ENCODE data around the gene PRDM16.

The PRDM16 gene

GRCh38 chr1:3477241-3477995 is 408.4 kb downstream of the PRDM16 start:
- Histone ChIP-seq H3K9me3 (ENCODE audit: control insufficient read depth, insufficient read depth, low read depth, low read length) (no peaks in the 10 kb centered on the region), H3K27ac (ENCODE audit: extremely low read depth, low read depth, low read length) (no peak overlapping the region), H3K4me1 (ENCODE audit: control insufficient read depth, insufficient read depth, low read length) (no peaks in the 10 kb centered on the region), H3K4me3 (ENCODE audit: low read depth, low read length) (no peak overlapping the region), H3K36me3 (ENCODE audit: control insufficient read depth in 2 of 2, insufficient read depth in 1 of 2, low read length in 2 of 2) (peaks cover 0 to 6% of the 10 kb centered on the region in 2 experiments; a peak in 1 of 3 replicates)
- ChIA-PET CTCF (interaction anchor here (0.7 to 1.9 kb wide), 3 partner anchors 13 to 30 kb away, joined by 3 to 16 read pairs (median 9); no protein-coding TSS in a partner anchor), POLR2A (interaction anchor here (0.6 kb wide), 1 partner anchor 1133 kb away, joined by 3 read pairs; no protein-coding TSS in a partner anchor)
- no peak for TF ChIP-seq ZNF311 (tag by site-specific recombination; IDR thresholded peaks at IDR 0.05; ENCODE audit: borderline replicate concordance)
- TF ChIP-seq KLF17 (tag by site-specific recombination; IDR thresholded peaks at IDR 0.05), result peak; percentile 28; the same call in 1 of the 2 replicates
- TF ChIP-seq ZNF600 (tag by site-specific recombination; IDR thresholded peaks at IDR 0.05), result peak; percentile 63
- TF ChIP-seq, protein P1, sequence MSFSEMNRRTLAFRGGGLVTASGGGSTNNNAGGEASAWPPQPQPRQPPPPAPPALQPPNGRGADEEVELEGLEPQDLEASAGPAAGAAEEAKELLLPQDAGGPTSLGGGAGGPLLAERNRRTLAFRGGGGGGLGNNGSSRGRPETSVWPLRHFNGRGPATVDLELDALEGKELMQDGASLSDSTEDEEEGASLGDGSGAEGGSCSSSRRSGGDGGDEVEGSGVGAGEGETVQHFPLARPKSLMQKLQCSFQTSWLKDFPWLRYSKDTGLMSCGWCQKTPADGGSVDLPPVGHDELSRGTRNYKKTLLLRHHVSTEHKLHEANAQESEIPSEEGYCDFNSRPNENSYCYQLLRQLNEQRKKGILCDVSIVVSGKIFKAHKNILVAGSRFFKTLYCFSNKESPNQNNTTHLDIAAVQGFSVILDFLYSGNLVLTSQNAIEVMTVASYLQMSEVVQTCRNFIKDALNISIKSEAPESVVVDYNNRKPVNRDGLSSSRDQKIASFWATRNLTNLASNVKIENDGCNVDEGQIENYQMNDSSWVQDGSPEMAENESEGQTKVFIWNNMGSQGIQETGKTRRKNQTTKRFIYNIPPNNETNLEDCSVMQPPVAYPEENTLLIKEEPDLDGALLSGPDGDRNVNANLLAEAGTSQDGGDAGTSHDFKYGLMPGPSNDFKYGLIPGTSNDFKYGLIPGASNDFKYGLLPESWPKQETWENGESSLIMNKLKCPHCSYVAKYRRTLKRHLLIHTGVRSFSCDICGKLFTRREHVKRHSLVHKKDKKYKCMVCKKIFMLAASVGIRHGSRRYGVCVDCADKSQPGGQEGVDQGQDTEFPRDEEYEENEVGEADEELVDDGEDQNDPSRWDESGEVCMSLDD (tag by site-specific recombination; IDR thresholded peaks at IDR 0.05), result 0 out of 2 replicates have a peak, but pooled peaks have one; percentile 46
- TF ChIP-seq ZNF37A (tag by site-specific recombination; IDR thresholded peaks at IDR 0.05), result no peak
- no peak for TF ChIP-seq ZNF610 (tag by site-specific recombination; IDR thresholded peaks at IDR 0.05; ENCODE audit: borderline replicate concordance)
- TF ChIP-seq ZNF404 (tag by site-specific recombination; IDR thresholded peaks at IDR 0.05), result no peak
- no peak for TF ChIP-seq KLF7 (tag by site-specific recombination; IDR thresholded peaks at IDR 0.05; ENCODE audit: borderline replicate concordance)
- TF ChIP-seq, protein P2, sequence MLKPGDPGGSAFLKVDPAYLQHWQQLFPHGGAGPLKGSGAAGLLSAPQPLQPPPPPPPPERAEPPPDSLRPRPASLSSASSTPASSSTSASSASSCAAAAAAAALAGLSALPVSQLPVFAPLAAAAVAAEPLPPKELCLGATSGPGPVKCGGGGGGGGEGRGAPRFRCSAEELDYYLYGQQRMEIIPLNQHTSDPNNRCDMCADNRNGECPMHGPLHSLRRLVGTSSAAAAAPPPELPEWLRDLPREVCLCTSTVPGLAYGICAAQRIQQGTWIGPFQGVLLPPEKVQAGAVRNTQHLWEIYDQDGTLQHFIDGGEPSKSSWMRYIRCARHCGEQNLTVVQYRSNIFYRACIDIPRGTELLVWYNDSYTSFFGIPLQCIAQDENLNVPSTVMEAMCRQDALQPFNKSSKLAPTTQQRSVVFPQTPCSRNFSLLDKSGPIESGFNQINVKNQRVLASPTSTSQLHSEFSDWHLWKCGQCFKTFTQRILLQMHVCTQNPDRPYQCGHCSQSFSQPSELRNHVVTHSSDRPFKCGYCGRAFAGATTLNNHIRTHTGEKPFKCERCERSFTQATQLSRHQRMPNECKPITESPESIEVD (tag by site-specific recombination; IDR thresholded peaks at IDR 0.05), result no peak
- peak; percentile 58 for TF ChIP-seq ZBTB6 (tag by site-specific recombination; IDR thresholded peaks at IDR 0.05)
- TF ChIP-seq, protein P3, sequence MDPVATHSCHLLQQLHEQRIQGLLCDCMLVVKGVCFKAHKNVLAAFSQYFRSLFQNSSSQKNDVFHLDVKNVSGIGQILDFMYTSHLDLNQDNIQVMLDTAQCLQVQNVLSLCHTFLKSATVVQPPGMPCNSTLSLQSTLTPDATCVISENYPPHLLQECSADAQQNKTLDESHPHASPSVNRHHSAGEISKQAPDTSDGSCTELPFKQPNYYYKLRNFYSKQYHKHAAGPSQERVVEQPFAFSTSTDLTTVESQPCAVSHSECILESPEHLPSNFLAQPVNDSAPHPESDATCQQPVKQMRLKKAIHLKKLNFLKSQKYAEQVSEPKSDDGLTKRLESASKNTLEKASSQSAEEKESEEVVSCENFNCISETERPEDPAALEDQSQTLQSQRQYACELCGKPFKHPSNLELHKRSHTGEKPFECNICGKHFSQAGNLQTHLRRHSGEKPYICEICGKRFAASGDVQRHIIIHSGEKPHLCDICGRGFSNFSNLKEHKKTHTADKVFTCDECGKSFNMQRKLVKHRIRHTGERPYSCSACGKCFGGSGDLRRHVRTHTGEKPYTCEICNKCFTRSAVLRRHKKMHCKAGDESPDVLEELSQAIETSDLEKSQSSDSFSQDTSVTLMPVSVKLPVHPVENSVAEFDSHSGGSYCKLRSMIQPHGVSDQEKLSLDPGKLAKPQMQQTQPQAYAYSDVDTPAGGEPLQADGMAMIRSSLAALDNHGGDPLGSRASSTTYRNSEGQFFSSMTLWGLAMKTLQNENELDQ (tag by site-specific recombination; IDR thresholded peaks at IDR 0.05; ENCODE audit: low read depth), result no peak
- TF ChIP-seq ZNF335 (tag by site-specific recombination; conservative IDR thresholded peaks at IDR 0.05), result no peak
- TF ChIP-seq, protein P4, sequence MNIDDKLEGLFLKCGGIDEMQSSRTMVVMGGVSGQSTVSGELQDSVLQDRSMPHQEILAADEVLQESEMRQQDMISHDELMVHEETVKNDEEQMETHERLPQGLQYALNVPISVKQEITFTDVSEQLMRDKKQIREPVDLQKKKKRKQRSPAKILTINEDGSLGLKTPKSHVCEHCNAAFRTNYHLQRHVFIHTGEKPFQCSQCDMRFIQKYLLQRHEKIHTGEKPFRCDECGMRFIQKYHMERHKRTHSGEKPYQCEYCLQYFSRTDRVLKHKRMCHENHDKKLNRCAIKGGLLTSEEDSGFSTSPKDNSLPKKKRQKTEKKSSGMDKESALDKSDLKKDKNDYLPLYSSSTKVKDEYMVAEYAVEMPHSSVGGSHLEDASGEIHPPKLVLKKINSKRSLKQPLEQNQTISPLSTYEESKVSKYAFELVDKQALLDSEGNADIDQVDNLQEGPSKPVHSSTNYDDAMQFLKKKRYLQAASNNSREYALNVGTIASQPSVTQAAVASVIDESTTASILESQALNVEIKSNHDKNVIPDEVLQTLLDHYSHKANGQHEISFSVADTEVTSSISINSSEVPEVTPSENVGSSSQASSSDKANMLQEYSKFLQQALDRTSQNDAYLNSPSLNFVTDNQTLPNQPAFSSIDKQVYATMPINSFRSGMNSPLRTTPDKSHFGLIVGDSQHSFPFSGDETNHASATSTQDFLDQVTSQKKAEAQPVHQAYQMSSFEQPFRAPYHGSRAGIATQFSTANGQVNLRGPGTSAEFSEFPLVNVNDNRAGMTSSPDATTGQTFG (tag by site-specific recombination; IDR thresholded peaks at IDR 0.05; ENCODE audit: borderline replicate concordance), result no peak
- TF ChIP-seq ZSCAN5A (tag by site-specific recombination; IDR thresholded peaks at IDR 0.05), result no peak
- TF ChIP-seq ZBTB8A (tag by site-specific recombination; IDR thresholded peaks at IDR 0.05), result 0 out of 2 replicates have a peak, but pooled peaks have one; percentile 13
